Esophagus squamous epithelium (tissue), 4 donors: Measurements from ENCODE around the gene CACNA2D3.

Experiments used
- CTCF ChIP-seq, 6 experiments: fragments of 450-650 bp in 4 of 6; fragments of 200-600 bp in 2 of 6; sonication (generic) in 2 of 6; IDR thresholded peaks; one replicate each; pipeline ENCODE4 v1.5.1; 2016 to 2019; ENCODE audit warnings: antibody characterized with exemption in 6 of 6, mild to moderate bottlenecking in 4 of 6, moderate library complexity in 4 of 6
- POLR2A ChIP-seq, 4 donors: fragments of 450-650 bp; IDR thresholded peaks; one replicate each; pipeline ENCODE4 v1.6.1; 2017; ENCODE audit warnings: antibody characterized with exemption in 4 of 4, mild to moderate bottlenecking in 4 of 4, moderate library complexity in 3 of 4

- TF ChIP-seq CTCF (IDR thresholded peaks at IDR 0.05) (no peak), POLR2A (IDR thresholded peaks at IDR 0.05) (no peak)
Observed at GRCh38 chr3:54835701-54836100, 713.3 kb downstream of the CACNA2D3 start.
